ENCODE results near the gene FAIM. TPM values are rescaled to one million over a fixed set of nuclear protein-coding genes. Genes with fewer than 3 reads are reported as not detected.

FAIM gene
- total and polyA plus RNA-seq, 2 of the 8 experiments (the other 6 are each of a cell fraction or from before 2014, with no cell fraction given): 1.2 to 7.1 TPM

DNA sequence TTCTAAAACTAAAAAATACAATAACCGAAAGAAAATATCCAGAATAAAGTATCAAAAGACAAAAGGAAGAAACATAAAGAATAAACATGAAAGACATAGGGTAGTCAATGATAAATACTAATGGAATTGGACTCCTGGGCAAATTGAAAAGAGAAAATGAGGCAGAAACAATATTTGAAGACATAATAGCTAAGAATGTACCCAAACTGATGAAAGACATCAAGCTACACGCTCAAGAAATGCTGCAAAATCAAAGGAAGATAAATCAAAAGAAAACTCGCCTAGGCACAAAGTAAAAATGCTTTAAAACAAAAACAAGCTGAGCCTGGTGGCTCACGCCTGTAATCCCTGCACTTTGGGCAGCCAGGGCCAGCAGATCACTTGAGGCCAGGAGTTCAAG is 49.4 kb upstream of the FAIM start:
- DNase-seq (ENCODE audit: low read depth in 1 of 2, low spot score in 2 of 2) (no peak), FAIRE-seq (no peak)
- Histone ChIP-seq H3K36me3 (ENCODE audit: control insufficient read depth in 2 of 4, insufficient read depth in 4 of 4, low read length in 3 of 4) (0 out of 8 replicates have a peak, but pooled peaks cover 0 to 3% (median 0%) of the 10 kb centered on the region in 4 experiments), H3K4me3 (ENCODE audit: extremely low read depth in 1 of 4, insufficient read depth in 2 of 4, low read depth in 3 of 4, low read length in 4 of 4) (no peak overlapping the region), H2BK20ac (ENCODE audit: low read length) (no peak overlapping the region), H4K8ac (ENCODE audit: extremely low read depth, insufficient read depth, low read length) (no peak overlapping the region), H3K9me3 (ENCODE audit: insufficient read depth in 2 of 2, low read depth in 1 of 2, low read length in 1 of 2) (peaks cover 7 to 15% of the 10 kb centered on the region in 2 experiments; a peak in 3 of 4 replicates), H3K4ac (replicated peaks; ENCODE audit: insufficient read length, low read depth, low read length) (no peak overlapping the region), H3K56ac (replicated peaks; ENCODE audit: insufficient read length, low read depth, low read length) (no peak overlapping the region), H4K5ac (ENCODE audit: insufficient read length, low read depth, low read length) (no peak overlapping the region), H3K18ac (ENCODE audit: extremely low read depth, low read length) (no peak overlapping the region), H2BK12ac (ENCODE audit: low read depth, low read length) (no peak overlapping the region), H3K79me1 (ENCODE audit: low read depth, low read length) (no peaks in the 10 kb centered on the region), H4K91ac (replicated peaks; ENCODE audit: insufficient read length, low read length) (no peak overlapping the region), H3K27ac (ENCODE audit: low read depth, low read length) (no peak overlapping the region), H3K14ac (ENCODE audit: insufficient read length) (no peak overlapping the region), H3K4me2 (ENCODE audit: insufficient read depth in 1 of 2, low read depth in 2 of 2, low read length in 2 of 2) (no peak overlapping the region), H3K4me1 (replicated peaks in 1 of 4; ENCODE audit: control insufficient read depth in 3 of 4, insufficient read depth in 4 of 4, low read length in 3 of 4) (no peaks in the 10 kb centered on the region), H3K23me2 (ENCODE audit: low read depth, low read length) (no peaks in the 10 kb centered on the region), H3K23ac (ENCODE audit: insufficient read length) (no peak overlapping the region), H3K9ac (replicated peaks in 1 of 4; ENCODE audit: extremely low read depth in 1 of 4, low read depth in 3 of 4, low read length in 3 of 4) (no peak overlapping the region), H3K27me3 (replicated peaks in 1 of 4; ENCODE audit: control insufficient read depth in 3 of 4, extremely low read depth in 1 of 4, insufficient read depth in 3 of 4, low read length in 3 of 4) (no peaks in the 10 kb centered on the region), H4K20me1 (replicated peaks in 1 of 2; ENCODE audit: control insufficient read depth in 1 of 2, insufficient read depth in 2 of 2, low read length in 2 of 2) (no peaks in the 10 kb centered on the region), H3K79me2 (ENCODE audit: control insufficient read depth in 1 of 2, insufficient read depth in 2 of 2, low read length in 2 of 2) (no peaks in the 10 kb centered on the region; a peak in 1 of 4 replicates), H2BK120ac (replicated peaks; ENCODE audit: low read depth, low read length) (no peak overlapping the region), H2AK5ac (ENCODE audit: low read depth, low read length) (no peak overlapping the region), H2BK5ac (ENCODE audit: low read depth, low read length) (no peak overlapping the region), H2AFZ (ENCODE audit: low read length) (no peak overlapping the region), H2BK15ac (ENCODE audit: low read length) (no peak overlapping the region)
- ChIA-PET POLR2A (ENCODE audit: partially characterized antibody) (no interaction called here), CTCF (ENCODE audit: partially characterized antibody) (interaction anchor here (1.7 kb wide), 1 partner anchor 80 kb away, joined by 6 read pairs; no protein-coding TSS in a partner anchor)
- 70% methylated on average over 4 of the region's 4 CpGs; no CpG with 5 or more reads in 1 of the 2 experiments for WGBS, 2 experiments (ENCODE audit: extremely low coverage in 1 of 2, insufficient coverage in 1 of 2, insufficient read length in 1 of 2, insufficient replicate concordance in 2 of 2, low coverage in 1 of 2, low lambda C conversion rate in 2 of 2, missing lambda C conversion rate in 1 of 2)
- TF ChIP-seq JUND (IDR thresholded peaks at IDR 0.05; ENCODE audit: low read length) (no peak), RBBP5 (IDR thresholded peaks at IDR 0.05; ENCODE audit: borderline replicate concordance, low read depth, low read length) (no peak), MAX (IDR thresholded peaks at IDR 0.05) (no peak), RNF2 (IDR thresholded peaks at IDR 0.05; ENCODE audit: borderline replicate concordance, low read depth, low read length, missing control alignments, poor library complexity, severe bottlenecking) (no peak), BCL11A (IDR thresholded peaks at IDR 0.05; ENCODE audit: low read depth in 2 of 2, low read length in 2 of 2) (no peak), BACH1 (IDR thresholded peaks at IDR 0.05; ENCODE audit: low read length) (no peak), TBP (IDR thresholded peaks at IDR 0.05; ENCODE audit: low read depth, low read length) (no peak), EGR1 (IDR thresholded peaks at IDR 0.05; ENCODE audit: borderline replicate concordance, low read depth, low read length) (no peak), PHF8 (conservative IDR thresholded peaks at IDR 0.05; ENCODE audit: low read depth, low read length) (no peak), CHD2 (IDR thresholded peaks at IDR 0.05; ENCODE audit: low read length) (no peak), ATF2 (IDR thresholded peaks at IDR 0.05; ENCODE audit: low read length) (no peak), SAP30 (IDR thresholded peaks at IDR 0.05; ENCODE audit: insufficient read depth, insufficient replicate concordance, low read length) (no peak)
